ENCODE data around the gene CCDC3.

CCDC3 gene

GRCh38 chr10:12927896-12928295 is 73.6 kb downstream of the CCDC3 start:
- Histone ChIP-seq H3K27me3 (ENCODE audit: control insufficient read depth in 1 of 2, insufficient read depth in 2 of 2, low read length in 2 of 2) (no peaks in the 10 kb centered on the region), H3K4me1 (ENCODE audit: control insufficient read depth, insufficient read depth, low read length) (no peaks in the 10 kb centered on the region), H3K9ac (ENCODE audit: low read length in 2 of 2) (no peak overlapping the region), H3K4me3 (ENCODE audit: low read length in 2 of 2) (no peak overlapping the region), H3K27ac (ENCODE audit: low read length) (no peak overlapping the region), H3K36me3 (ENCODE audit: control insufficient read depth in 2 of 2, insufficient read depth in 2 of 2, low read length in 2 of 2) (no peaks in the 10 kb centered on the region), H3K9me3 (ENCODE audit: control insufficient read depth in 2 of 2, low read length in 2 of 2) (no peaks in the 10 kb centered on the region)

- Histone ChIP-seq H3K27ac (ENCODE audit: low read length) (no peak overlapping the region), H3K4me3 (ENCODE audit: low read length in 2 of 2) (no peak overlapping the region), H3K4me1 (ENCODE audit: control insufficient read depth, insufficient read depth, low read length) (no peaks in the 10 kb centered on the region), H3K36me3 (ENCODE audit: control insufficient read depth in 2 of 2, insufficient read depth in 2 of 2, low read length in 2 of 2) (no peaks in the 10 kb centered on the region), H3K27me3 (ENCODE audit: control insufficient read depth in 1 of 2, insufficient read depth in 2 of 2, low read length in 2 of 2) (no peaks in the 10 kb centered on the region), H3K9me3 (ENCODE audit: control insufficient read depth in 2 of 2, low read length in 2 of 2) (no peaks in the 10 kb centered on the region), H3K9ac (ENCODE audit: low read length in 2 of 2) (no peak overlapping the region)
These were observed 75.7 kb downstream of the CCDC3 start for GRCh38 chr10:12925845-12926244.

- H3K9ac ChIP-seq (ENCODE audit: low read length in 2 of 2) = no peak overlapping the region
- no peaks in the 10 kb centered on the region for H3K27me3 ChIP-seq (ENCODE audit: control insufficient read depth in 1 of 2, insufficient read depth in 2 of 2, low read length in 2 of 2)
- no peaks in the 10 kb centered on the region for H3K4me1 ChIP-seq (ENCODE audit: control insufficient read depth, insufficient read depth, low read length)
- H3K4me3 ChIP-seq (ENCODE audit: low read length in 2 of 2) = no peak overlapping the region
- H3K9me3 ChIP-seq (ENCODE audit: control insufficient read depth in 2 of 2, low read length in 2 of 2) = no peaks in the 10 kb centered on the region
- H3K36me3 ChIP-seq (ENCODE audit: control insufficient read depth in 2 of 2, insufficient read depth in 2 of 2, low read length in 2 of 2) = no peaks in the 10 kb centered on the region
- H3K27ac ChIP-seq (ENCODE audit: low read length) = no peak overlapping the region
These were observed 76.6 kb downstream of the CCDC3 start for GRCh38 chr10:12924911-12925310.

GRCh38 chr10:12922117-12922900 is 79.2 kb downstream of the CCDC3 start:
- H3K9me3 ChIP-seq (ENCODE audit: control insufficient read depth in 2 of 2, low read length in 2 of 2) = no peaks in the 10 kb centered on the region
- no peaks in the 10 kb centered on the region for H3K36me3 ChIP-seq (ENCODE audit: control insufficient read depth in 2 of 2, insufficient read depth in 2 of 2, low read length in 2 of 2)
- no peak overlapping the region for H3K4me3 ChIP-seq (ENCODE audit: low read length in 2 of 2)
- H3K4me1 ChIP-seq (ENCODE audit: control insufficient read depth, insufficient read depth, low read length) = no peaks in the 10 kb centered on the region
- no peak overlapping the region for H3K27ac ChIP-seq (ENCODE audit: low read length)
- H3K27me3 ChIP-seq (ENCODE audit: control insufficient read depth in 1 of 2, insufficient read depth in 2 of 2, low read length in 2 of 2) = no peaks in the 10 kb centered on the region
- H3K9ac ChIP-seq (ENCODE audit: low read length in 2 of 2) = no peak overlapping the region

GRCh38 chr10:12921163-12921562 is 80.3 kb downstream of the CCDC3 start:
- H3K27me3 ChIP-seq (ENCODE audit: control insufficient read depth in 1 of 2, insufficient read depth in 2 of 2, low read length in 2 of 2) = no peaks in the 10 kb centered on the region
- no peak overlapping the region for H3K4me3 ChIP-seq (ENCODE audit: low read length in 2 of 2)
- H3K9ac ChIP-seq (ENCODE audit: low read length in 2 of 2) = no peak overlapping the region
- H3K4me1 ChIP-seq (ENCODE audit: control insufficient read depth, insufficient read depth, low read length) = no peaks in the 10 kb centered on the region
- no peaks in the 10 kb centered on the region for H3K36me3 ChIP-seq (ENCODE audit: control insufficient read depth in 2 of 2, insufficient read depth in 2 of 2, low read length in 2 of 2)
- no peak overlapping the region for H3K27ac ChIP-seq (ENCODE audit: low read length)
- no peaks in the 10 kb centered on the region for H3K9me3 ChIP-seq (ENCODE audit: control insufficient read depth in 2 of 2, low read length in 2 of 2)

- no peak overlapping the region for H3K27ac ChIP-seq (ENCODE audit: low read length)
- no peaks in the 10 kb centered on the region for H3K27me3 ChIP-seq (ENCODE audit: control insufficient read depth in 1 of 2, insufficient read depth in 2 of 2, low read length in 2 of 2)
- no peaks in the 10 kb centered on the region for H3K4me1 ChIP-seq (ENCODE audit: control insufficient read depth, insufficient read depth, low read length)
- H3K9ac ChIP-seq (ENCODE audit: low read length in 2 of 2) = no peak overlapping the region
- H3K9me3 ChIP-seq (ENCODE audit: control insufficient read depth in 2 of 2, low read length in 2 of 2) = no peaks in the 10 kb centered on the region
- H3K4me3 ChIP-seq (ENCODE audit: low read length in 2 of 2) = no peak overlapping the region
- H3K36me3 ChIP-seq (ENCODE audit: control insufficient read depth in 2 of 2, insufficient read depth in 2 of 2, low read length in 2 of 2) = no peaks in the 10 kb centered on the region
These were observed 81.9 kb downstream of the CCDC3 start for GRCh38 chr10:12919574-12919973.

- H3K9me3 ChIP-seq (ENCODE audit: control insufficient read depth in 2 of 2, low read length in 2 of 2) = no peaks in the 10 kb centered on the region
- no peak overlapping the region for H3K9ac ChIP-seq (ENCODE audit: low read length in 2 of 2)
- no peak overlapping the region for H3K27ac ChIP-seq (ENCODE audit: low read length)
- no peaks in the 10 kb centered on the region for H3K4me1 ChIP-seq (ENCODE audit: control insufficient read depth, insufficient read depth, low read length)
- no peak overlapping the region for H3K4me3 ChIP-seq (ENCODE audit: low read length in 2 of 2)
- H3K27me3 ChIP-seq (ENCODE audit: control insufficient read depth in 1 of 2, insufficient read depth in 2 of 2, low read length in 2 of 2) = no peaks in the 10 kb centered on the region
- H3K36me3 ChIP-seq (ENCODE audit: control insufficient read depth in 2 of 2, insufficient read depth in 2 of 2, low read length in 2 of 2) = no peaks in the 10 kb centered on the region
These were observed 84.9 kb downstream of the CCDC3 start for GRCh38 chr10:12916587-12916986.

GRCh38 chr10:12915637-12916168 is 85.8 kb downstream of the CCDC3 start:
- Histone ChIP-seq H3K4me1 (ENCODE audit: control insufficient read depth, insufficient read depth, low read length) (no peaks in the 10 kb centered on the region), H3K27me3 (ENCODE audit: control insufficient read depth in 1 of 2, insufficient read depth in 2 of 2, low read length in 2 of 2) (no peaks in the 10 kb centered on the region), H3K9ac (ENCODE audit: low read length in 2 of 2) (no peak overlapping the region), H3K9me3 (ENCODE audit: control insufficient read depth in 2 of 2, low read length in 2 of 2) (no peaks in the 10 kb centered on the region), H3K36me3 (ENCODE audit: control insufficient read depth in 2 of 2, insufficient read depth in 2 of 2, low read length in 2 of 2) (no peaks in the 10 kb centered on the region), H3K4me3 (ENCODE audit: low read length in 2 of 2) (no peak overlapping the region), H3K27ac (ENCODE audit: low read length) (no peak overlapping the region)

GRCh38 chr10:12914111-12914510 is 87.4 kb downstream of the CCDC3 start:
- Histone ChIP-seq H3K27ac (ENCODE audit: low read length) (no peak overlapping the region), H3K4me1 (ENCODE audit: control insufficient read depth, insufficient read depth, low read length) (no peaks in the 10 kb centered on the region), H3K9me3 (ENCODE audit: control insufficient read depth in 2 of 2, low read length in 2 of 2) (no peaks in the 10 kb centered on the region), H3K36me3 (ENCODE audit: control insufficient read depth in 2 of 2, insufficient read depth in 2 of 2, low read length in 2 of 2) (no peaks in the 10 kb centered on the region), H3K27me3 (ENCODE audit: control insufficient read depth in 1 of 2, insufficient read depth in 2 of 2, low read length in 2 of 2) (no peaks in the 10 kb centered on the region), H3K9ac (ENCODE audit: low read length in 2 of 2) (no peak overlapping the region), H3K4me3 (ENCODE audit: low read length in 2 of 2) (no peak overlapping the region)

- no peaks in the 10 kb centered on the region for H3K9me3 ChIP-seq (ENCODE audit: control insufficient read depth in 2 of 2, low read length in 2 of 2)
- no peak overlapping the region for H3K4me3 ChIP-seq (ENCODE audit: low read length in 2 of 2)
- no peaks in the 10 kb centered on the region for H3K27me3 ChIP-seq (ENCODE audit: control insufficient read depth in 1 of 2, insufficient read depth in 2 of 2, low read length in 2 of 2)
- H3K9ac ChIP-seq (ENCODE audit: low read length in 2 of 2) = no peak overlapping the region
- no peaks in the 10 kb centered on the region for H3K4me1 ChIP-seq (ENCODE audit: control insufficient read depth, insufficient read depth, low read length)
- no peaks in the 10 kb centered on the region for H3K36me3 ChIP-seq (ENCODE audit: control insufficient read depth in 2 of 2, insufficient read depth in 2 of 2, low read length in 2 of 2)
- no peak overlapping the region for H3K27ac ChIP-seq (ENCODE audit: low read length)
These were observed 89.7 kb downstream of the CCDC3 start for GRCh38 chr10:12911795-12912194.

- Histone ChIP-seq H3K27me3 (ENCODE audit: control insufficient read depth in 1 of 2, insufficient read depth in 2 of 2, low read length in 2 of 2) (no peaks in the 10 kb centered on the region), H3K9ac (ENCODE audit: low read length in 2 of 2) (no peak overlapping the region), H3K9me3 (ENCODE audit: control insufficient read depth in 2 of 2, low read length in 2 of 2) (no peaks in the 10 kb centered on the region), H3K4me1 (ENCODE audit: control insufficient read depth, insufficient read depth, low read length) (peaks cover under 1% of the 10 kb centered on the region), H3K27ac (ENCODE audit: low read length) (no peak overlapping the region), H3K36me3 (ENCODE audit: control insufficient read depth in 2 of 2, insufficient read depth in 2 of 2, low read length in 2 of 2) (no peaks in the 10 kb centered on the region), H3K4me3 (ENCODE audit: low read length in 2 of 2) (no peak overlapping the region)
These were observed 90.7 kb downstream of the CCDC3 start for GRCh38 chr10:12910835-12911234.
